Measurements from ENCODE around the gene TMEM147.
A peak's percentile ranks its signal among the peaks of the same experiment; 100 is the strongest.
"Not testable (repeated sequence)": the region's sequence is repeated elsewhere in the genome, so short reads cannot be mapped to it uniquely, and the experiment has no call there.

TMEM147 gene

DNA sequence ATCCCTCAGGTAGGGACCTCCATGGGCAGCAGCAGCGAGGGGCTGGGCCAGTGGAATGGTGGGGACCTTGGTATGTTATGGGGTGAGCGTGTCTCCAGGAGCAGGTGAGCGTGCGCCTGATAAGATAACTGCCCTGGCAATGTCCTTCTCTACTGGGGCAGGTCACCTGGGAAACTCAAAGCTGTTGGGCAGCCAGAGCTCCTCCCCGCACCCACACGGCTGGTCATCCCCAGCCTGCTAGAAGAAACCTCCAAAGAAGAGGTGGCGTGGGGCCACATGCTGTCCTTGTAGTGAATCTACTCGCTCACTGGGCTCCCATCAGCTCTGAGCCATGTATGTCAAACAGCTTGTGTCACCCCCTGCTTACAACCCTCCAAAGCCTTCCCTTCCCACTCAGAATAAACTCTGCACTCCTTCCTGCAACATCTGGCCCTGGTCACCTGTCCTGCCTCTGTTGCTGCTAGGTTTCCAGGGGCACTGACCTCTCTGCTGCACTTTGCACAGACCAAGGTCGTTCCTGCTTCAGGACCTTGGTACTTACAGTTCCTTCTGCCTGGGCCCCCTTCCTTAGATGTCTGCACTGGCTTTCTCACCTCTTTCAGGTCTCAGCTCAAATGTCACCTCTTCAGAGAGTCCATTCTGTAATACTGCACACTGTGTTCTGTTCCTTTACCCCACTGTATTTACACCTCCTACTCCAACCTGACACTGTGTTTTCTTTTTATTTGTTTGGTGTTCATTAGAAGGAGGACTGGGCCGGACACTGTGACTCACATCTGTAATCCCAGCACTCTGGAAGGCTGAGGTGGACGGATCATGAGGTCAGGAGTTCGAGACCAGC is 19.8 kb downstream of the TMEM147 start:
- DNase-seq: no peak

DNA sequence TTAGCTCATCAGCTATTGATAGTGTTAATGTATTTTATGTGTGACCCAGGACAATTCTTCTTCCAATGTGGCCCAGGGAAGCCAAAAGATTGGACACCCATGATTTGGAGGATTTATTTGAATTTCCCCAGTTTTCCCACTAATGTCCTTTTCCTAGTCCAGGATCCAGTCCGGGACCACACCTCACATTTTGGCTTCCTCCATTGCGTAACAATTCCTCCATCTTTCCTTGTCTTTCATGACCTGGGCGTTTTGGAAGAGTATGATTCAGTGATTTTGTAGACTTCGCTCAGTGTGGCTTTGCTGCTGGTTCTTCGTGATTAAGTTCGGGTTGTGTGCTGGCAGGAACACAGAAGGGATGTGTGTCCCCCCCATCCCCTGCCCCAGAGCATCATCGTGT is 21.3 kb downstream of the TMEM147 start:
- no peak for DNase-seq

DNA sequence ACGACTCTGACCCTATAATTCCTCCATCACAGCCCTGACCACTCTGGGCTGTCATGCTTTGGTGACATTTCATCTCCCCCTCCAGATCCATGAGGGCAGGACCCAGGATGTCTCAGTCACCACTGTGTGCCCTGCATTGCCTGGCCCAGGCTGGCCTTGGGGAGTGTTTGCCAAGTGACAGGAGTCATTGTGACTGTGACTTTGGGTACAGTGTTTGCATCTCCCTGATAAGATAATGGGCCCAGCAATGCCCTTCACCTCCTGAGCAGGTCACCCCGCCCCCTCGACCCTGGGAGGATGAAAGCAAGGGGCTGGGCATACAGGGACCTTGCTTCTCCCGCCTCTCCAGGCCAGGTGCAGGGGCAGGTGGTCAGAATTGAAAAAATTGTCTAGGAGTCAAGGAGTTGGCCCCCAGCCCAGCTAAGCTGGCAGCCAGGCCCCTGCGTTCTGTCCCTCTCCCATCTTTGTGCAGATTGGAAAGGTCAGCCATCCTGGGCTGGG is 23.9 kb downstream of the TMEM147 start:
- no peak for DNase-seq

DNA sequence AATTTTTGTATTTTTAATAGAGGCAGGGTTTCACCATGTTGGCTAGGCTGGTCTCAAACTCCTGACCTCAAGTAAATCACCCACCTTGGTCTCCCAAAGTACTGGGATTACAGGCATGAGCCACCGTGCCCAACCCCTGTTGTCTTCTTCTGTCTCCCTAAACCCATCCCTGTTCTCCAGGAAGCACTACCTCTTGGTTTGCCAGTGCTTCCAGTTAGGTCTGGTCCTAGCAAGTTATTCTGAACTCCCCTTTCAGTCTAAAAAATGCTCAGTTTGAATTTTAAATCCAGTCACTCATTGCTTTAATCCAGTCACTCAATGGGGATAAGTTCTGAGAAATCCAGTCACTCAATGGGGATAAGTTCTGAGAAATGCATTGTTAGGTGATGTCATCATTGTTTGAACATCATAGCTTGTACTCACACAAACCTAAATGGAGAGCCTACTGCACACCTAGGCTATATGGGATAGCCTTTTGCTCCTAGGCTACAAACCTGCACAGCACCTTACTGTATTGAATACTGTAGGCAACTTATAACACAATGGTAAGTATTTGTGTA is 26.1 kb downstream of the TMEM147 start:
- no peak for DNase-seq

DNA sequence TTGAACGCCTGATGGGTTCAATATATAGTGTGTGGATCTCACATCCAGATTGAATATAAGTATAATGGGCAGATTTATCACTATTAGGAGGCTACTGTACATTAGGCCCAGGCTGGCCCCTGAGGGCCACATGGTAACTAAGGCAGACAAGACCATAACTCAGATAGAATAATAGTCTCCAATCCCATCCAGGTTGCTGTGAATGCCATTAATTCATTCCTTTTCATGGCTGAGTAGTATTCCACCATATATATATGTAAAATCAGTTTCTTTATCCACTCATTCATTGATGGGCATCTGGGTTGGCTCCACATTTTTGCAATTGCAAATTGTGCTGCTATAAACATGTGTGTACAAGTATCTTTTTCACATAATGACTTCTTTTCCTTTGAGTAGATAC is 32.5 kb downstream of the TMEM147 start:
- DNase-seq: no peak

DNA sequence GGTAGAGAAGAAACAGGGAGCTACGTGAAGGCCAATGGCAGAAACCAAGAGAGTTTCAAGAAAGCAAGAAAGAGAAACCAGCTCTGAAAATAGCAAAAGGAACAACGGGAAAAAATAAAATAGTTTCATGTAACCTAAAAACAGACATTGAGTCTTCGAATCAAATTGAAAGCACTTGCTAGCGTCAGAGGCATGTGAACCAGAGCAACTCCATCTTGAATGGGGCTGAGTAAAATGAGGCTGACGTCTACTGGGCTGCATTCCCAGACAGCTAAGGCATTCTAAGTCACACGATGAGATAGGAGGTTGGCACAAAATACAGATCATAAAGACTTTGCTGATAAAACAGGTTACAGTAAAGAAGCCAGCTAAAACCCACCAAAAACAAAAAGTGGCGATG is 33.3 kb downstream of the TMEM147 start:
- DNase-seq: no peak

DNA sequence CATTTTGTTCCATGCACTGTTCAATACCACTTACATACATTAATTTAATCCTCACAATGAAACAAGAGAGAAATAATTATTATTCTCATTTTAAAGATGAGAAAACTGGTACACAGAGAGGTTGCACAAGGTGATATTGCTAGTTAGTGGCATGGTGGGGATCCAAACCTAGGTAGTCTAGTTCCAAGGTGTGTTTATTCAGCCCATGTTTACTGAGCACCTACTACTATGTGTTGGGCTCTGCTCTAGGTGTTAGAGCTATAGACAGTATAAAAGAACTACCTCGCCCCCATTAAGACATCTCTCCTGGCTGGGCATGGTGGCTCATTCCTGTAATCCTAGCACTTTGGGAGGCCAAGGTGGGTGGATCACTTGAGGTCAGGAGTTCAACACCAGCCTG is 37.3 kb downstream of the TMEM147 start:
- DNase-seq: no peak

DNA sequence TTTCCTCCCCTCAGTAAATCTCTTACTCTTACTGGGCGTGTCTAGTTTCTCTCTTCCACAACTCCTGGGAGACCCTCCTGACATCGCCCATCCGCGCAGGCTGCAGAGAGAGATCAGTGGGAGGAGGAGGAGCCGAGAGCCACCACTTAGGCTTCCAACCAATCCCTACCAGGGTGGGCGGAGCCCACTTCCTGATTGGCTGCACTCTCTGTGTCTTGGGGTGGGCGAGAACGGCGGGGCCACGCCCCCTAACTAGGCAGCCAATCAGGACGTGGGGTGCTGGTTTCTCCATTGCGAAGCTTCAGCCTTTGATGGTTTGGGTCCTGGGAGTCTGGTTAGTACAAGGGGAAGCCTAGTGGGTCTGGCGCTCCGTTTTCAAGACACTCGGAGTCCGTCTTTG is 40.4 kb downstream of the TMEM147 start, which contains the start of gene PMIS2:
Gene PMIS2 (plus strand): TSS at position 326 of the 400 bp plus-strand sequence. CDS start 87 bp downstream, outside the sequence.
- DNase-seq: peak; percentile 42

DNA sequence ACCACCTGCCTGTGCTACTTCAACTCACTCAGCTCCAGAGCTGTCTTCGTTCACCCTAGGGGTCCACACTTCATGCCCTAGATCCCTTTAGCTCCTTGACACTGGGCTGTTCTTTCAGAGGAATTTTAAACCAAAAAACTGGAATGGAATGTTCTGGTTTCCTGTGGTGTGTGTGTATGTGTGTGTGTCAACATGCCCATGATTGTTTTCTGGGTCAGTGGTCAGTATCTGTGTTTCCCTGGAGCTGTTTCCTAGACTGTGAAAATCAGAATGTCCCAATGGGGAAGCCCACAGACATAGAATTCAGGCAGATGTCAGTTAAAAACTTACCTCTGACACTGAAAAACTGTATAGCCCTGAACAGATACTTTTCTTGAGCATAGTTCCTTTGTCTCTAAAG is 41.9 kb downstream of the TMEM147 start:
- no peak for DNase-seq

DNA sequence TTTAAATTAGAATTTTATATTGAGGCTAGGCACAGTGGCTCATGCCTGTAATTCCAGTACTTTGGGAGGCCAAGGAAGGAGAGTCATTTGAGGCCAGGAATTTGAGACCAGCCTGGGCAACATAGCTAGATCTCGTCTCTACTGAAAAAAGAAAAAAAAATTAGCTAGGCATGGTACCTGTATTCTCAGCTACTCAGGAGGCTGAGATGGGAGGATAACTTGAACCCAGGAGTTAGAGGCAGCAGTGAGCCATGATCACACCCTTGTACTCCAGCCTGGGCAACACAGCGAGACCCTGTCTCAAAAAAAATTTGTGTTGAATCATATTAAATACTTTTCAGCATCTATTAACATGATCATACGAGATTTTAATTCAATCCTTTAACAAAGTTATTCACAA is 45.4 kb downstream of the TMEM147 start:
- no peak for DNase-seq

DNA sequence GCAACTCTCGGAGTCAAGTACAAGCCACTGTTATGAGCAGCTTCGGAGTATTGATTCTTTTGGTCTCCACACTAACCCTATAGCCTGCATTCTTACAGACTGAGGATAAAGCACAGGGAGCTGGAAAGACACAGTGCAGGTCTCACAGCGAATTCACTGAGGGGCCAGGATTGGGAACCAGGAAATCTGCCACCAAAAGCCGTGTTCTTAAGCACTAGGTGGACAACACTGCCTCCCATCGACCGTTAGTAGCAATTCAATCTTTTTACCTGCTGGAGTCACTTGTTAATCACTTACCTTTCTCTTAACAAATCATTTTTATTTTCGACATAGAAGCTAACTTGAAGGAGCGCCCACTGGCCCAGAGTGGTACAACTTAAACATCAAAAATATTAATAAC is 46.8 kb downstream of the TMEM147 start:
- peak; percentile 63 for DNase-seq

DNA sequence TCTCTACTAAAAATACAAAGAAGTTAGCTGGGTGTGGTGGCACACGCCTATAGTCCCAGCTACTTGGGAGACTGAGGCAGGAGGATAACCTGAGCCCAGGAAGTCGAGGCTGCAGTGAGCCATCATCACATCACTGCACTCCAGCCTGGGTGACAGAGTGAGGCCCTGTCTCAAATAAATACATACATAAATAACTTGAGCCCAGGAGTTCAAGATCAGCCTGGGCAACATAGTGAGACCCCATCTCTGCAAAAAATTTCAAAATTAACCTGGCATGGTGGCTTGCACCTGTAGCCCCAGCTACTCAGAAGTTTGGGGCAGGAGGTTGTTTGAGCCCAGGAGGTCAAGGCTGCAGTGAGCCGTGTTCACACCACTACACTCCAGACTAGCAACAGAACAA is 49.6 kb downstream of the TMEM147 start:
- not testable (repeated sequence) for DNase-seq

DNA sequence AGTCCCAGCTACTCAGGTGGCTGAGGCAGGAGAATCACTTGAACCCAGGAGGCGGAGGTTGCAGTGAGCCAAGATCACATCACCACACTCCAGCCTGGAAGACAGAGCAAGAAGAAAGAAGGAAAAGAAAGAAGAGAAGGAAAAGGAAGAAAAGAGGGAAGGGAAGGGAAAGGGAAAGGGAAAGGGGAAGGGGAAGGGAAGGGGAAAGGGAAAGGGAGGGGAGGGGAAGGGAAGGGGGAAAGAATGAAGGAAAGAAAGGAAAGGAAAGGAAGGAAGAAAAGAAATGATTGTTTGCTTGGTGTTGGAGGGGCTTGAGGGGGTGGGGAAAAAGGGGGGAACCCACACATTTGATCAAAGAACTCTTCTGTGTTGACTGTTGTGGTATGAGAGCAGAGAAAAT is 50.5 kb downstream of the TMEM147 start:
- no peak for DNase-seq

DNA sequence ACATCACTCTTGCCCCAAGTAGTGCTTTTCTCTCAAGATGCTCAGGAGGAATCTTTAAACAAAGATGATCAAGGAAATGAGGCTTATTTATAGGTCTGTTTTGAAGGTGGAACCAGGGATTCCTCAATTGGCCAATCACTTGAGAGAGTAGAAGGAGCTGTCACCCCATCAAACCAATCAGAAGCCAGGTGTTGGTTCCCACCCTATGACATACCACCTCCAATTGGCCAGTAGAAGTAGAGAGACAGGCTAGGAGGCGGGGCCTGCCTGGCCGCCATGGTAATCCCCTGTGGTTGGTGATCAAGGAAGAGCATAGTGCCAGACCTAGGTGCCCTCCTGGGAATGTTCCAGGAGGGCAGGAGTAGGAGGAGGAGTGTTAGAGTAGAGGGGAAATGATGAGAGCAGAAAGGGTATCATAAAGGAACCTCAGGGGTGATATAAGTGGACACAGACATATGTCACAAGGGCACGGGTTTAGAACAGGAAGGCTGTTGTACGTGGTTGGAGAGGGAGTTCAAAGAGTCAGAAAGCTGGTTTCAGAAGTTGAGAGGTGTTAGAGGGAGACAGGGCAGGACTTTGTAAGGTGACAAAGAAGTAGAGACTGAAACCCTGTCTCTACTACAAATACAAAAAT is 51.1 kb downstream of the TMEM147 start:
- DNase-seq: peak; percentile 47
